RWPE2 (cell line): Measurements from ENCODE around the gene IGSF3.
"Not testable (repeated sequence)": the region's sequence is repeated elsewhere in the genome, so short reads cannot be mapped to it uniquely, and the experiment has no call there.

ENCODE experiments used
- ATAC-seq: fragments of 200-7000 bp; cut with Tn5 transposase; 3 replicates; pipeline ENCODE4 v1.9.1; 2021; ENCODE audit warnings: low read depth
- DNase-seq: peaks from one replicate; pipeline ENCODE4 v3.0.0-alpha.2; 2020; ENCODE audit warnings: low spot score
- H3K27ac ChIP-seq: fragments of 450-650 bp; 2 replicates; pipeline ENCODE4 v1.5.1; 2017; ENCODE audit warnings: mild to moderate bottlenecking; ENCODE audit not compliant: poor library complexity, severe bottlenecking
- H3K27me3 ChIP-seq: fragments of 250-450 bp; sonication (Bioruptor Pico); 2 replicates; pipeline ENCODE4 v1.5.1; 2021; ENCODE audit warnings: mild to moderate bottlenecking, moderate library complexity; ENCODE audit not compliant: insufficient read depth, poor library complexity, severe bottlenecking
- H3K36me3 ChIP-seq: fragments of 250-450 bp; sonication (Bioruptor Pico); 2 replicates; pipeline ENCODE4 v1.5.1; 2020; ENCODE audit warnings: low read depth, mild to moderate bottlenecking, moderate library complexity
- H3K4me1 ChIP-seq: fragments of 250-450 bp; sonication (Bioruptor Pico); 2 replicates; pipeline ENCODE4 v1.5.1; 2021; ENCODE audit warnings: mild to moderate bottlenecking, moderate library complexity; ENCODE audit not compliant: insufficient read depth, poor library complexity, severe bottlenecking
- H3K4me3 ChIP-seq: fragments of 250-450 bp; sonication (Bioruptor Pico); 2 replicates; pipeline ENCODE4 v1.5.1; 2021; ENCODE audit warnings: mild to moderate bottlenecking, moderate library complexity; ENCODE audit not compliant: severe bottlenecking
- H3K9me3 ChIP-seq: fragments of 250-450 bp; sonication (Bioruptor Pico); 2 replicates; pipeline ENCODE4 v1.5.1; 2021; ENCODE audit warnings: mild to moderate bottlenecking, moderate library complexity; ENCODE audit not compliant: severe bottlenecking
- TF ChIP-seq, protein P1 (sequence below): fragments of 450-650 bp; IDR thresholded peaks from one replicate; pipeline ENCODE4 v1.5.1; 2017; ENCODE audit warnings: mild to moderate bottlenecking, moderate library complexity; ENCODE audit not compliant: poor library complexity, severe bottlenecking

Gene IGSF3

GRCh38 chr1:116631554-116631953, 36.0 kb downstream of the IGSF3 start:
- H3K4me3 ChIP-seq, H3K36me3 ChIP-seq, ATAC-seq, H3K27ac ChIP-seq, DNase-seq, H3K9me3 ChIP-seq, H3K4me1 ChIP-seq, H3K27me3 ChIP-seq: not testable (repeated sequence)

GRCh38 chr1:116630057-116630456, 37.5 kb downstream of the IGSF3 start:
- not testable (repeated sequence) for H3K4me3 ChIP-seq, H3K27me3 ChIP-seq, H3K27ac ChIP-seq, H3K9me3 ChIP-seq, H3K4me1 ChIP-seq, H3K36me3 ChIP-seq, ATAC-seq, DNase-seq

GRCh38 chr1:116629441-116629840, 38.1 kb downstream of the IGSF3 start:
- not testable (repeated sequence) for DNase-seq, H3K27ac ChIP-seq, H3K9me3 ChIP-seq, H3K27me3 ChIP-seq, H3K4me1 ChIP-seq, ATAC-seq, H3K4me3 ChIP-seq, H3K36me3 ChIP-seq

- TF ChIP-seq, protein P1, sequence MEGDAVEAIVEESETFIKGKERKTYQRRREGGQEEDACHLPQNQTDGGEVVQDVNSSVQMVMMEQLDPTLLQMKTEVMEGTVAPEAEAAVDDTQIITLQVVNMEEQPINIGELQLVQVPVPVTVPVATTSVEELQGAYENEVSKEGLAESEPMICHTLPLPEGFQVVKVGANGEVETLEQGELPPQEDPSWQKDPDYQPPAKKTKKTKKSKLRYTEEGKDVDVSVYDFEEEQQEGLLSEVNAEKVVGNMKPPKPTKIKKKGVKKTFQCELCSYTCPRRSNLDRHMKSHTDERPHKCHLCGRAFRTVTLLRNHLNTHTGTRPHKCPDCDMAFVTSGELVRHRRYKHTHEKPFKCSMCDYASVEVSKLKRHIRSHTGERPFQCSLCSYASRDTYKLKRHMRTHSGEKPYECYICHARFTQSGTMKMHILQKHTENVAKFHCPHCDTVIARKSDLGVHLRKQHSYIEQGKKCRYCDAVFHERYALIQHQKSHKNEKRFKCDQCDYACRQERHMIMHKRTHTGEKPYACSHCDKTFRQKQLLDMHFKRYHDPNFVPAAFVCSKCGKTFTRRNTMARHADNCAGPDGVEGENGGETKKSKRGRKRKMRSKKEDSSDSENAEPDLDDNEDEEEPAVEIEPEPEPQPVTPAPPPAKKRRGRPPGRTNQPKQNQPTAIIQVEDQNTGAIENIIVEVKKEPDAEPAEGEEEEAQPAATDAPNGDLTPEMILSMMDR, result no peak
- Histone ChIP-seq H3K9me3 (no peaks in the 10 kb centered on the region), H3K4me3 (no peak overlapping the region), H3K4me1 (no peaks in the 10 kb centered on the region), H3K36me3 (no peaks in the 10 kb centered on the region), H3K27ac (no peak overlapping the region), H3K27me3 (no peaks in the 10 kb centered on the region)
- ATAC-seq (no peak), DNase-seq (no peak)
Measured at GRCh38 chr1:116628448-116628847, 39.1 kb downstream of the IGSF3 start.

- DNase-seq, H3K9me3 ChIP-seq, H3K4me1 ChIP-seq, H3K27ac ChIP-seq, H3K4me3 ChIP-seq, H3K27me3 ChIP-seq, ATAC-seq, H3K36me3 ChIP-seq: not testable (repeated sequence)
Measured at GRCh38 chr1:116627357-116627756, 40.2 kb downstream of the IGSF3 start.

- not testable (repeated sequence) for H3K27ac ChIP-seq, ATAC-seq, H3K36me3 ChIP-seq, H3K9me3 ChIP-seq, H3K4me3 ChIP-seq, DNase-seq, H3K27me3 ChIP-seq
- peaks cover 11% of the 10 kb centered on the region for H3K4me1 ChIP-seq
Measured at GRCh38 chr1:116626915-116627314, 40.6 kb downstream of the IGSF3 start.

- H3K27me3 ChIP-seq, H3K9me3 ChIP-seq, ATAC-seq, H3K27ac ChIP-seq, DNase-seq, H3K36me3 ChIP-seq, H3K4me3 ChIP-seq: not testable (repeated sequence)
- H3K4me1 ChIP-seq, result peaks cover 20% of the 10 kb centered on the region
Measured at GRCh38 chr1:116625155-116625554, 42.4 kb downstream of the IGSF3 start.

GRCh38 chr1:116624040-116624439, 43.5 kb downstream of the IGSF3 start:
- no peaks in the 10 kb centered on the region for H3K9me3 ChIP-seq
- TF ChIP-seq, protein P1, result no peak
- H3K4me1 ChIP-seq, result peaks cover 20% of the 10 kb centered on the region
- H3K36me3 ChIP-seq, result no peaks in the 10 kb centered on the region
- ATAC-seq (no peak), DNase-seq (no peak)
- H3K27ac ChIP-seq, result no peak overlapping the region
- H3K27me3 ChIP-seq, result no peaks in the 10 kb centered on the region
- H3K4me3 ChIP-seq, result no peak overlapping the region

- H3K4me3 ChIP-seq, H3K36me3 ChIP-seq, ATAC-seq, H3K9me3 ChIP-seq, H3K27me3 ChIP-seq, DNase-seq: not testable (repeated sequence)
- peak overlapping the region; percentile 69 for H3K27ac ChIP-seq
- H3K4me1 ChIP-seq, result peaks cover 20% of the 10 kb centered on the region
Measured at GRCh38 chr1:116622496-116622895, 45.0 kb downstream of the IGSF3 start.

- H3K27ac ChIP-seq, result peak overlapping the region; percentile 69
- not testable (repeated sequence) for H3K9me3 ChIP-seq, H3K36me3 ChIP-seq, DNase-seq, H3K4me3 ChIP-seq, H3K27me3 ChIP-seq
- 0 out of 3 replicates have a peak, but pooled peaks have one; percentile 58 for ATAC-seq
- peaks cover 20% of the 10 kb centered on the region for H3K4me1 ChIP-seq
Measured at GRCh38 chr1:116621756-116622155, 45.8 kb downstream of the IGSF3 start.
